Measurements from ENCODE around the gene ATG4B. TPM values are rescaled to one million over a fixed set of nuclear protein-coding genes. Genes with fewer than 3 reads are reported as not detected.
"Not testable (repeated sequence)": the region's sequence is repeated elsewhere in the genome, so short reads cannot be mapped to it uniquely, and the experiment has no call there.

Gene ATG4B
- 130 TPM for total RNA-seq

DNA sequence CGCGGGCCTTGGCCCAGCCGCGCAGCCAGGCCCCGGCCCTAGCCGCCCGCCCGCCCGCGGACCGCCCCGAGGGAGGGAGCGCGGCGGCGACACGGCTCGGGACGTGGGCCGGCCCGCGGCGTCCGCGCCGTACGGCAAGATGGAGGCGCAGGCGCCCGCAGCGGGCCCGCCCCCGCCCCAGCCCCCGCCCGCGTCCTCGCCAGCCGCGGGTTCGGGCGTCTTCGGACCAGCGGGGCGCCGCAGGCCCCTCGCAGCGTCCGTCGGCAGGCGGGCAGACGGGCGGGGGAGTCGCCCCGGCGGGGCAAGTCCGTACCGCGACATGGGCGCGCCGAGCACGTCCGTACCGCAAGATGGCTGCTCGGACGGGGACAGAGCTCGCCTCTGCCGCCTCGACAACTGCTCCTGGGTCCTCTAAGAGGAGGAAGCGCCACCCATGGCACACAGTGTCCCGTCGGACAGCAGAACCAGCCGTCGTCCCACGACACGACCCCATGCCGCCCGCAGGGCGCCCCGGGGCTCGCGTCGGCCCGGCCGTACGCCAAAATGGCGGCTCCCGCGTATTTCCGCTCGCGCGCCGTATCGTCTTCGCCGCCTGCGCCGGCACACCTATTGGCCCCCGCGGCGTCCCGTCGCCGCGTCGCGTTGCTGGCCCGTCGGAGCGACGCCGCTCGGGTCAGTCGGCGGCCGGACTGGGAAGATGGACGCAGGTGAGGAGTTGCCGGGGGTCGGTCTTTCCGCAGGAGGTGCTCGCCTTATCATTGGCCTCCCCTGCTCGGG is at the start of gene ATG4B, which contains the start of gene THAP4:
ATG4B (plus strand) TSS at position 676 of the 777 bp plus-strand sequence; CDS start at position 698, 22 bp downstream.
THAP4 (minus strand) TSS at position 141 of the 777 bp plus-strand sequence. CDS start 141 bp downstream, outside the sequence.
- DNase-seq (ENCODE audit: low spot score) = peak; percentile 87

DNA sequence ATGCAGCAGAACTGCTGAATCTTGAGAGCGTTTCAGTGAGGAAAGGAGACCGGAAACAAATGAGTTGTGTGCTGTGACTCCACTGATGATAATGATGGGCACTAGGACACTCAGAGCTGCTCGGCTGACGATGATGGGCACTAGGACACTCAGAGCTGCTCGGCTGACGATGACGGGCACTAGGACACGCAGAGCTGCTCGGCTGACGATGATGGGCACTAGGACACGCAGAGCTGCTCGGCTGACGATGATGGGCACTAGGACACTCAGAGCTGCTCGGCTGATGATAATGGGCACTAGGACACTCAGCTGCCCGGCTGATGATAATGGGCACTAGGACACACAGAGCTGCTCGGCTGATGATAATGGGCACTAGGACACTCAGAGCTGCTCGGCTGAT is 47.6 kb upstream of the ATG4B start:
- not testable (repeated sequence) for DNase-seq (ENCODE audit: low spot score)

DNA sequence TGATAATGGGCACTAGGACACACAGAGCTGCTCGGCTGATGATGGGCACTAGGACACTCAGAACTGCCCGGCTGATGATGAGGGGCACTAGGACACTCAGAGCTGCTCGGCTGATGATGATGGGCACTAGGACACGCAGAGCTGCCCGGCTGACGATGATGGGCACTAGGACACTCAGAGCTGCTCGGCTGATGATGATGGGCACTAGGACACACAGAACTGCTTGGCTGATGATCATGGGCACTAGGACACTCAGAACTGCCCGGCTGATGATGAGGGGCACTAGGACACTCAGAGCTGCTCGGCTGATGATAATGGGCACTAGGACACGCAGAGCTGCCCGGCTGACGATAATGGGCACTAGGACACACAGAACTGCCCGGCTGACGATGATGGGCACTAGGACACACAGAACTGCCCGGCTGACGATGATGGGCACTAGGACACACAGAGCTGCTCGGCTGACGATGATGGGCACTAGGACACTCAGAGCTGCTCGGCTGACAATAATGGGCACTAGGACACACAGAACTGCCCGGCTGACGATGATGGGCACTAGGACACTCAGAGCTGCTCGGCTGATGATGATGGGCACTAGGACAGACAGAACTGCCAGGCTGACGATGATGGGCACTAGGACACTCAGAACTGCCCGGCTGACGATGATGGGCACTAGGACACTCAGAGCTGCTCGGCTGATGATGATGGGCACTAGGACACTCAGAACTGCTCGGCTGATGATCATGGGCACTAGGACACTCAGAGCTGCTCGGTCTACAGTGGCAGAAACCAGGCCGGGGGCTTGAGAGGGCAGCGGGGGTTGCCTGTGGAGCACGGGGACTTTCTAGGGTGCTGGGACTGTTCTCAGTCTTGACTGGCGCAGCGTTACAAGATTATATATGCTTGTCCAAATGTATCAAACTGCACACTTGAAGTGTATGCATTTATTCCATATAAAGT is 46.7 kb upstream of the ATG4B start:
- DNase-seq (ENCODE audit: low spot score) = not testable (repeated sequence)

DNA sequence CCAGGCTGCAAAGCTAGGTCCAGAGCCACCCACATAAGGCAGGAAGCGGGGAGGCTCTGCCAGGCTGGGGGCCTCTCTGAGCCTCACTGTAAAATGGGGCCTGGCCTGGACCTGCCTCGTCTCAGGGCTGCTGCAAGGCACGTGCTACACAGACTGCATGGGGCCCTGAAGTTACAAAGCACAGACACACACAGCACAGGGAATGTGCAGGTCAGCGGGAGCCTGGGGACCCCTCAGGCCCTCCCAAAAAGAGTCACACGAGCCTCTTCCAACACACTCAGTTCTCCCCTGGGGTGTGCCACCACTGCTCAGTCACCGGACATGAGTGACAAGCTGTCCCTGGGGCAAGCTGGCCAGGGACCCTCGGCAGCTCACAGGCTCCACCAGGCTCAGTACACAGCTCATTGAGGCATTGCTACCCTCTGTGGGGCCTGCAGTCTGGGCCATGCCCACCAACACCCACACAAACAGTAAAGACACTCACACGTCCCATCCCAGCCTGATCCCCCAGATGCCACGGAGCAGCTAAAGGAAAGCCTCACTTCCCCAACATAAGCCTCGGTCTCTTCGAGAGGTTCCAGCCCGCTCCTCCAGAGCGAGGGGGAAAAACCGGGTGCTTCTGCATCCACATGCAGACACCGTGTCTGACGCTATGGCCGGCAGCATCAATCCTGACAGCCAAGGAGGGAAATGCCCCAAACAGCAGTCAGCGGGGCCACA is 45.2 kb upstream of the ATG4B start:
- DNase-seq (ENCODE audit: low spot score) = no peak

DNA sequence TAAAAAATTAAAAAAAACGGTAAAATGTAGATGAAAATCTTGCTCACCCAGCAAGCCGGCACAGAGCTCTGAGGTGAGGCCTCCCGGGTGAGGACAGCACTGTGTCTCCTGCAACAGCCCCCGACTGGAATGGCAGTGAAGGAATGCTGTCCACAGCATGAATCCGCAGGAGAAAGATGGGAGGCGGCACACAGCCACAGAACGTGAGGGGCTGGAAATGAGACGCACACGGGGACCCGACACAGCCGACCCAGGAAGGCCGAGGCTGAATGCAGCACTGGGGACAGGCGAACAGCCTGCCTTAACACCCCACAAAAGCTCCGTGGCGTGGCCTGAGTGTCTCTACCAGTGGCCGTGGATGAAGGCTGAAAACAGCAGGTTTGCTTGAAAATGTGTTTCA is 44.2 kb upstream of the ATG4B start:
- DNase-seq (ENCODE audit: low spot score) = no peak

DNA sequence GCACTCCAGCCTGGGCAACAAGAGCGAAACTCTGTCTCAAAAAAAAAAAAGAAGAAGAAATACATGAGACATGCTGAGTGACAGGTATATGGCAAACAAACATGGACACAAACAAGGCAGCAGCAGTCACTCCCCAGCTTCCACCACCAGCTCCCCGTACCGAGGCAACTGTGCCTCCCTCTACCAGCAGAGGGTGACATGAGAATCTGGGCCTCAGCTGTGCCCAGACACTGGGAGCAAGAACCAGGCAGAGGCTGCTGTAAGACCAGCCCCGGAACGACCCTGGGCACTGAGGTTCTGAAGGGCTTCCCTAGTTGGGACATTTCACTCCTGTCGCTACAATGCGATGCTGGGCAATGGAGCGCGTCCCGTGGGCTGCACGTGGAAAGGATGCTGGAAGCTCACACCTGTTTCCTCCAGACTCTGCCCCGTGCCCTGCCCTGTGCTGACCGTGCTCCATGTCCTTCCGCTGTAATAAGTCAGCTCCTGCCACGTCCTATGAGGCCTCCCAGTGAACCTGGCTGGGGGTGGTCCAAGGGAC is 41.8 kb upstream of the ATG4B start:
- DNase-seq (ENCODE audit: low spot score) = no peak

DNA sequence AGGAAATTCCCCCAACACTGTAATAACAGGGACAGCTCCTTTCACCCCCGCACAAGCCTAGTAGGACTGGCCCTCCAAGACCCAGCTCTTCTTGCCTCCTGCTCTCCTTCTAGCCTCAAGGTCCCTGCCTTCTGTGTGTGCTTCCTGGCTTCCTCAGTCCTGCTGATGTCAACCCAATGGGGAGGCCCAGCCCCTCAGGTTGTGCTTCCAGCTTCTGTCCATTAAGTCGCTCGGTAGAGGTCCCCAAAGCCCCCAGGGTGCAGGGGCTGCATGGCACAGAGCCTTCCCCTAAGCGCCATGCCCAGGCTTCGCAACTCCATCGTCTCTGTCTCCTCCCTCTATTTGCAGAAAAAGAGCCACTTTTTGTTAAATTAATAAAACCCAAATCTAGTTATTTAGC is 39.9 kb upstream of the ATG4B start:
- DNase-seq (ENCODE audit: low spot score) = no peak

DNA sequence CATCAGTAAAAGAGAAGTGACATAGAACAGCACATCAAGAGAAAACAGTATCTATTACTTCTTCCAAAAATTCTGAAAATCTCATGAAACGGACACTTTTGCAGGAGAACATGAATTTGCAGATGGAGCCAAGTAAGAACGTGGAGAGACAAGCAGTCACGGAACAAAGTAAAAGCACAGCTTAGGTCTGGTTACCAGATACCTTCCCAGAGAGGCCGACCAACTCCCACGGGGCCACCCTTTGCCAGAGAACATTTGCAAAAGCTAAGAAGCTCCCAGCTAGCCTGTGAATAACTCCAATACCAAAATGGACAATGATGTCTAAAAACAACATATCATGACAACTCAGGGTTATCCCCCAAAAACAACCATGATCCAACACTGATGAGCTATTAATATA is 39.4 kb upstream of the ATG4B start:
- no peak for DNase-seq (ENCODE audit: low spot score)

DNA sequence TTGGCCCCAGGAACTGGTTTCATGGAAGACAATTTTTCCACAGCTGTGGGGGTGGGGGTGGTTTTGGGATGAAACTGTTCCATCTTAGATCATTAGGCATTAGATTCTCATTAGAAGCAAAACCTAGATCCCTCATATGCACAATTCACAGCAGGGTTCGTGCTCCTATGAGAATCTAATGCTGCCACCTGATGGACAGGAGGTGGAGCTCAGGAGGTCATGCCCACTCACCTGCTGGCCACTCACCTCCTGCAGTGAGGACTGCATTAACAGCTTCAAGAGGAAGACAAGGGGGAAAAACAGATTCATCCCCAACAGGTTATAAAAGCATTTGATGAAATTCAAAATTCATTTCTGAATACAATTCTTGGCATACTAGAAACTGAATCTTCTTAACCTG is 39.0 kb upstream of the ATG4B start:
- no peak for DNase-seq (ENCODE audit: low spot score)

DNA sequence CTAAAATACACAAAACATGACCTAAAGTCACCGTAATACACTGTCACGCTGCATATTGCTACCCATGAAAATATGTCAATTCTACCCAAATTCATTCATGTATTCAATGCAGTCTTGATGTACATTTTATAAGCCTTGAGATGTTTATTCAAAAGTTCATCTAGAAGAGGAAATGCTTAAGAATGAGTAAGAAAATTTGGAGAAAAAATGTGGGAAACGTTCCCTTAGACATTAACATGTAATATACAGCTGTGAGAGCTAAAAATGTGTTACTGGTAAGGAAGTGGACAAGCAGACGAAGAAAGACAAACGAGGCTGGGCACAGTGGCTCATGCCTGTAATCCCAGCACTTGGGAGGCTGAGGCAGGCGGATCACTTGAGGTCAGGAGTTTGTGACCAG is 37.9 kb upstream of the ATG4B start:
- DNase-seq (ENCODE audit: low spot score) = no peak

DNA sequence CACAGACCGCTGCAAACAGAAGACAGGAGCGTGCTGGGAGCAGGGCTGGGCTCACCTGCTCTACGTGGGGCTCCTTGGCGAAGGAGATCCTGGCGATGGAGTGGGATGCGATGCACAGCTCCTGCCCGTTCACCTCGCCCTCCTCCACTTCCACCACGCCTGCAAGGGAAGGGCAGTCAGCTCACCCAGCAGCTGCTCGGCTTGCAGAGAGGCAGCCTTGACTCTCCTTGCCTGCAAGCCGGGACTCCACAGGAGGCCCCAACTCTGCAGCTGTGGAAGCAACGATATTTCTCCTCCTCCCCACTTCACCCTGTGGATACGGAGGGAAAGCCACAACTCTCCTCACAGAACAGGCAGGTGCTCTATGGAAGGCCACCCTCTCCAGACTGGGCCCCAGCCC is 35.7 kb upstream of the ATG4B start:
- DNase-seq (ENCODE audit: low spot score) = no peak

DNA sequence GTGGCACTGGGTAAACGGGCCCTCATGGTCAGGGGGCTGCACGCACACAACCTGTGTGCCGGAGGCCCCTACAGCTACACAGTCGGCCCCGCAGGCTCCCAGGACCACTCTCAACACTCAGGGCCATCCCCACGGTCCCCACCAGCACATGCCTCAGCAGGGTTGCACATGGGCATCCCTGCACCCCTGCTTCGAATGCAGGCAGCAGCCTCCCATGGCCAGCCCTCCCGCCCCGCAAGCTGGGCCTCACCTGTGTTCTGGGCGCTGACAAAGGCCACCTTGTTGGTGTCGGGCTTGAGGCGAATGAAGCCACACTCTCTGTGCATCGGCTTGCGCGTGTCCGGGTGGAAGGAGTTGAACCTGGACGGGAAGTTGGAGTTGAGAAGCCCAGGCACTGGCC is 34.8 kb upstream of the ATG4B start:
- DNase-seq (ENCODE audit: low spot score) = no peak

DNA sequence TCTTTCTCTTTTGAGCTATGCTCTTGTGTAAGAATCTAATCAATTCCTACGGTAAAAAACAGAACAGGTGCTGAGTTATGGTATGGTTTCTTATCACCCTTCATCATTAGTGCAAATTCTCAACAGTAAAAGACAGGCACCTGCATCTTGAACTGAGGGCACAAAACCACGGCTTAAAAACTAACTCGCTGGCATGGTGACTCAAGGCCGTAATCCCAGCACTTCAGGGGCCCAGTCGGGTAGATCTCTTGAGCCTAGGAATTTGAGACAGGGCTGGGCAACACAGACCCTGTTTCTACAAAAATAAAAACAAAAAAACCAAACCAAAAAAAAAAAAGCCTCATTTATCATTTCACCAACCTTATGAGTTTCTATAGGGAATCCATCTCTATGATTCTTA is 33.8 kb upstream of the ATG4B start:
- DNase-seq (ENCODE audit: low spot score) = no peak

DNA sequence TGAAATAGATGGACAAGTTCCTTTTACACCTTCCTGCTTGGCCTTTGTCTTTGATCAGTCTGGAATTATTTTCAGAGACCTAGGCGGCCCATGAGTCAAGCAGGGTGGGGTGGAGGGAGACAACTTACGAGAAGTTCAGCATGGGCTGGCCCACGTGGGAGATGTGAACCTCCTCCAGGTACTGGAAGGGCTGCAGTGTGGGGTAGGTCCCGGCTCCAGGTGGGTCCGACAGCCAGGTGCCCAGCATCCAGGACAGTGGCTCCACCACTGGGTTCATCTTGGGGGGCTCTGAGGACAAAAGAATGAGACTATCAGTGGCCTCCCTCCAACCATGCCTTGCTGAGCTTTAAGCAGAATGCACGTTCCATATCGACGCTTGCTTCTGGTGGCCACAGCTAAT is 31.3 kb upstream of the ATG4B start:
- no peak for DNase-seq (ENCODE audit: low spot score)

DNA sequence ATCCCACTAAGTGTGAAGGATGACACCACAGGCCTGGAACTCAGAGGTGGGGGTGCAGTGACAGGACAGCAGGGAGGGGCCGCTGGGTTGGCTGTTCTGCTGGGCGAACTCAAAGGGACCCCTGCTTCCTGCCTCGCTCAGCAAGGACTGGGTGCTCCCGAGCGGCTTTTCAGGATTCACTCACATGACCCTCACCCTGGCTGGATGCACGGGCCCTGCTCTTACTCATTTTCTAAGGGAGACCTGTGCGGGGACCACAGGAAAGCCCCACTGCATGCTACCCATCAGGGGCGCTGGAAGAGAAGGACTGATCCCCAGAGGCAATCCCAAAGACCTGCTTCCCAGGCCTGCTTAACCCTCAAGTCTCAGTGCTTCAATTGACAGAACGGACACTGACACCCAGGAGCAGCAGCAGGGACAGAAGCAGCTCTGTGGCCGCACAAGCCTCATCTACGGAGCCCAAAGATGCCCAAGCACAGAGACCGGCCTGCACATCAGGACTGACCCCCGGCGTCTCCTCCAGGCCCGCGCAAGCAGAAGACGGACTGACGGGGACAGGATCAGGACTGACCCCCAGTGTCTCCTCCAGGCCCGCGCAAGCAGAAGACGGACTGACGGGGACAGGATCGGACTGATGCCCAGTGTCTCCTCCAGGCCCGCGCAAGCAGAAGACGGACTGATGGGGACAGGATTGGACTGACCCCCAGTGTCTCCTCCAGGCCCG is 30.2 kb upstream of the ATG4B start:
- no peak for DNase-seq (ENCODE audit: low spot score)

DNA sequence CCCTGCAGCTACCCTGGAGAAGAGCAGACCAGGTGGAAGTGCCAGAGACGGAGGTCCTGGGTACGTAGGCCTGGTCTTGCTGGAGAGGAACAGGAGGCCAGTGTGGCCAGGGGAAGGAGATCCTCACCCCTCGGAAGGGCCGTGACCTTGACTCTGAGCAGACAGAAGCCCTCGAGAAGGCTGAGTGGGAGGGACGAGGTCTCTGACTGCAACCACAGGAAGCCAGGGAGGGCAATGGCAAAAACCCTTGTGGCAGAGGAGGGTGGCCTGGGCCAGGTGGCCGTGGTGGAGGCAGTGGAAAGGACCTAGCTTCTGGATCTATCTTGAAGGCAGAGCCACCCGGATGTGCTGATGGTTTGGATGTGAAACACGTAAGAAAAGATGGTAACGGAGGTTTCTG is 28.6 kb upstream of the ATG4B start:
- no peak for DNase-seq (ENCODE audit: low spot score)

DNA sequence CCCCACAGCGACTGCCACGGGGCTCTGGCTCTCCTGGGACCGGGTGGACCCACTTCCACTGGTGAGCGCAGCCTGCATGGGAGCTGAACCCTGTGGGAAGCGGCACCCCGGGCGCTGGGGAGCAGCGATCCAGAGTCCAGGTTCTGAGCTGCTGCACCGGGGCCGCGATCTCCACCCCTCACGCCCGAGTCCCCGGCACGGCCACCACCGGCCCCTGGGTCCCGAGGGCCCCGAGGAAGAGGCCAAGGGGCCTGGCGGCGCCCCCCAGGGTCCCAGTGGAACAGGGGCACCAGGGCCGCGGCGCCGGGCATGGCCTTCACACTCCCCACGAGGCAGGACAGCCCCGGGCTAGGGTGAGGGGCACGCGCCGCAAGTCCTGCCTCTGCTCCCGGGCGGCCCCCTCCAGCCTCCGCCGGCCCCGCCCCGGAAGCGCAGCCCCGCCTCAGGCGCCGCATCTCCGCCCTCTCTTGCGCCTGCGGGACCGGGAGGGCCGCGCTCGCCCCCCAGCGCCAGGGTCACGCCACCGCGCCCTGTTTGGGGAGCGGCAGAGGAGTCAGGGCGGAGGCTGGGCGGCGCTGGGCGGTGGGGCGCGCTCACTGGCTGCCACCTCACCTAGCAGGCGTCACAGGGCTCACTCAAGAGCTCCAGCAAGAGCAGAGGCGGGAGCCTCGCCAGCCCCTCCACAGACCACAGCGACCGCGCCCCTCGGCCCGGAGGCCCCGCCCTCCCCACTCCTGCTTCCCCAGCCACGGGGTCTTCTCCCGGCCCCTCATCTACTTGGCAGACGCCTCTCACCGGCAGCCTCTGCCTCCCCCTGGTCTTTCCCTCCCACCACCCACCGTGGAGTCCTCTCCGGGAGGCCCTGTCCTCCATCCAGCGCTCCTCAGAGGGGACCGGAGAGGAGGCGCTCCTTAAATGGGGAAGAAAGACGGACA is 27.4 kb upstream of the ATG4B start:
- DNase-seq (ENCODE audit: low spot score) = peak; percentile 77

DNA sequence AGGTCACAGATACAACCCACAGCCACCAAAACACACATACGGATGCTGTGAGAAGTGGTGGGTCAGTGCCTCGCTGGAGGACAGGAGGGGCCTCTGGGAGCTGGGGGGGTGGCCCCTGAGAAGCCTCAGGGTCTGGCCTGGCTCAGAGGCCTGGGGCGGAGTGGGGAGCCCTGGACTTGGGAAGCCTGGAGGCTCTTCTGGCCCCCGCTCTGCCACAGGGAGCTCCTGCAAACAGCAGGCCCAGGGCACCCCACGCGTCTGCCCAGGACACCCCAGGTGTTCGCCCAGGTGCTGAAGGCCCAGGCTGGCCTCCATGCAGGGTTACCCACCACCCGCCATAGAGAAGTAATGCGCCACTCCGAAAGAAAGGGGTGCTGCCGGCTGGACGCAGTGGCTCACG is 26.4 kb upstream of the ATG4B start:
- no peak for DNase-seq (ENCODE audit: low spot score)

DNA sequence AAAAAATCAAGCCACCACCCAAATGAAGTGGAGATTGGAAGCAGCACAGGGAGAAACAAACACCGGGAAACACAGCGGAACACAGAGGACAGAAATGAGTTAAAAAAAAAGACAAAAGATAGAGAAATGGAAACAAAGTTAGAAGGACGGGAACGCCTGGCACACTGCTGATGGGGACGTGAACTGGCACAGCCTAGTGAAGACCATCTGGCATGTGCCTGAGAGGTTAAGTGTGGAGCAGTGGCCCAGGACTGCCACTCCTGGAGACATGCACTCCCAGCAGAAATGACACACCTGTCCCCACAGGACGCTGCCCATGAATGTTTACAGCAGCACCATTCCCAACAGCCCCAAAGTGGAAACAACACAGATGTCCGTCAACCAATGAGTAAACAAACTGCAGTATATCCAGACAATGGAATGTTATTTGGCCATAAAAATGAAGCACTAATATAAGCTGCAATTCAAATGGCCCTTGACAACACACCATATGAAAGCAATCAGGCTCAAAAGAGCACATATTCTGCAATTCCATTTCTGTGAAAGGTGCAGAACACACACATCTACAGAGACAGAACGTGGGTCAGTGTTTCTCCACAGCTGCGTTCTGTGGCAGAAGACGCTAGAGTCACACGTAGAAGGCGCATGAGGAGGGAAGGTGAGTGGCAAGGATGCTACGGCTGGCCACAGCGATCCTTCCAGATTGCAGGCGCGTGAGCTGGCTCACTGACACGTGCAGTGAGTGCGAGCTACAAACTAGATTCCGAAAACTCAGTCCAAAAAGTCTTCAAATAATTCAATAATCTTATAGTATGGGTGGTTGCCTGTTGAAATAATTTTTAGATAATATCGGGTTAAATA is 25.1 kb upstream of the ATG4B start:
- no peak for DNase-seq (ENCODE audit: low spot score)

Data from mucosa of gallbladder (tissue), 1 donor.